Peyer's patch (tissue), 4 donors: ENCODE data around the gene TRAPPC11.

ENCODE experiments used
- CTCF ChIP-seq, 6 experiments: fragments of 450-650 bp in 4 of 6; fragments of 200-600 bp in 2 of 6; sonication (generic) in 1 of 6; IDR thresholded peaks; one replicate each; pipeline ENCODE4 v1.5.1; 2017 to 2019; ENCODE audit warnings: antibody characterized with exemption in 6 of 6, mild to moderate bottlenecking in 3 of 6, moderate library complexity in 1 of 6
- POLR2A ChIP-seq, 2 donors: fragments of 450-650 bp; IDR thresholded peaks; one replicate each; pipeline ENCODE4 v1.5.1; 2017; ENCODE audit warnings: antibody characterized with exemption in 2 of 2, mild to moderate bottlenecking in 2 of 2, moderate library complexity in 2 of 2

DNA sequence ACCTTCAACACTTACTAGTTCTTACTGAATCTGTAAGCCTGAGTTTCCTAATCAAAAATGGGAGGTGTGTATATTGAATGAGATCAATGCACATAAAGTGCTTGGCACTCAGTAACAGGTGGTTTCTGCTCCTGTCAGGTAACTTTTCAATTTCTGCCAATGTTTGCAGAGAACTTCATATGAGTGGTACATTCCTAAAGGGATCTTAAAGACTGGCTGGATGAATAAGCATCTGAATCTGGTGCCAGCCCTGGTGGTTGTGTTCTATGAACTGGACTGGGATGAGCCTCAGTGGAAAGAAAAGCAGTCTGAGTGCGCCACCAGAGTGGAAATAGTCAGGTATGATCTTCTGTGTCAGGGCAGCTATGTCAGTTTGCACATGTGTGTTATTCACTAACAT lies 7.0 kb downstream of the TRAPPC11 start:
- TF ChIP-seq CTCF (IDR thresholded peaks at IDR 0.05) (peak in 1 of 6 experiments; percentile 7), POLR2A (IDR thresholded peaks at IDR 0.05) (no peak)
